ENCODE results near the gene GPC3. TPM values are rescaled to one million over a fixed set of nuclear protein-coding genes. Genes with fewer than 3 reads are reported as not detected.

GPC3 gene
- total RNA-seq, 2 donors from 2014 or later = 1.9 to 2.0 TPM

GRCh38 chrX:133987188-133987587, 1.8 kb upstream of the GPC3 start:
- peaks cover 10% of the 10 kb centered on the region for H3K27me3 ChIP-seq
- TF ChIP-seq, protein P1, sequence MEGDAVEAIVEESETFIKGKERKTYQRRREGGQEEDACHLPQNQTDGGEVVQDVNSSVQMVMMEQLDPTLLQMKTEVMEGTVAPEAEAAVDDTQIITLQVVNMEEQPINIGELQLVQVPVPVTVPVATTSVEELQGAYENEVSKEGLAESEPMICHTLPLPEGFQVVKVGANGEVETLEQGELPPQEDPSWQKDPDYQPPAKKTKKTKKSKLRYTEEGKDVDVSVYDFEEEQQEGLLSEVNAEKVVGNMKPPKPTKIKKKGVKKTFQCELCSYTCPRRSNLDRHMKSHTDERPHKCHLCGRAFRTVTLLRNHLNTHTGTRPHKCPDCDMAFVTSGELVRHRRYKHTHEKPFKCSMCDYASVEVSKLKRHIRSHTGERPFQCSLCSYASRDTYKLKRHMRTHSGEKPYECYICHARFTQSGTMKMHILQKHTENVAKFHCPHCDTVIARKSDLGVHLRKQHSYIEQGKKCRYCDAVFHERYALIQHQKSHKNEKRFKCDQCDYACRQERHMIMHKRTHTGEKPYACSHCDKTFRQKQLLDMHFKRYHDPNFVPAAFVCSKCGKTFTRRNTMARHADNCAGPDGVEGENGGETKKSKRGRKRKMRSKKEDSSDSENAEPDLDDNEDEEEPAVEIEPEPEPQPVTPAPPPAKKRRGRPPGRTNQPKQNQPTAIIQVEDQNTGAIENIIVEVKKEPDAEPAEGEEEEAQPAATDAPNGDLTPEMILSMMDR (IDR thresholded peaks at IDR 0.05) = no peak
- H3K9ac ChIP-seq (ENCODE audit: low read depth in 2 of 2, low read length in 2 of 2) = no peak overlapping the region
- intact Hi-C loops (cut with DNase I) = no loop called here
- H3K4me3 ChIP-seq = no peak overlapping the region
- H3K36me3 ChIP-seq = no peaks in the 10 kb centered on the region
- H3K27ac ChIP-seq = no peak overlapping the region
- DNase-seq = no peak
- no peaks in the 10 kb centered on the region for H3K9me3 ChIP-seq
- H3K4me1 ChIP-seq = no peaks in the 10 kb centered on the region

- Histone ChIP-seq H3K9ac (ENCODE audit: low read depth in 2 of 2, low read length in 2 of 2) (no peak overlapping the region), H3K9me3 (no peaks in the 10 kb centered on the region), H3K4me1 (no peaks in the 10 kb centered on the region), H3K27ac (no peak overlapping the region), H3K4me3 (peak overlapping the region; percentile 30), H3K27me3 (peaks cover 10% of the 10 kb centered on the region), H3K36me3 (no peaks in the 10 kb centered on the region)
- DNase-seq = no peak
- TF ChIP-seq, protein P1 (IDR thresholded peaks at IDR 0.05) = no peak
- intact Hi-C loops (cut with DNase I) = no loop called here
Observed at GRCh38 chrX:133985967-133986683, 731 bp upstream of the GPC3 start.

DNA sequence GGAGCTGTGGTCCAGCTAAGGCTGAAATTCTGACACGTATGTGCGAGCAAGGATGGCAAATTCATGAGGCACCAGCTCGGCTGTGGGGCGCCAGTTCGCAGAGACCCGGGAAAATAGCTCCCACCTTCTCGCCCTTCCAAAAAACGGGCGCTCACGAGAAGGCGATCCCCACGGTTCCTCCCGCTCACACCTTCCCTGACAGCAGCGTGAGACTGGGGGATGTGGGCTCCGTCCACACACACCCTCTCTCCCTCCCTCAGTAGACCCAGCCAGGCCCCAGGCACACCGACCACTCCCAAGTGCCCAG, 584 bp downstream of the GPC3 start:
- H3K27me3 ChIP-seq = peaks cover 10% of the 10 kb centered on the region
- H3K4me3 ChIP-seq = no peak overlapping the region
- no peak overlapping the region for H3K27ac ChIP-seq
- no peak for DNase-seq
- no peaks in the 10 kb centered on the region for H3K36me3 ChIP-seq
- no peak overlapping the region for H3K9ac ChIP-seq (ENCODE audit: low read depth in 2 of 2, low read length in 2 of 2)
- no peaks in the 10 kb centered on the region for H3K9me3 ChIP-seq
- TF ChIP-seq, protein P1 (IDR thresholded peaks at IDR 0.05) = no peak
- intact Hi-C loops (cut with DNase I) = no loop called here
- H3K4me1 ChIP-seq = no peaks in the 10 kb centered on the region

GRCh38 chrX:133983974-133984845, 1.2 kb downstream of the GPC3 start:
- no peak for DNase-seq
- Histone ChIP-seq H3K4me1 (no peaks in the 10 kb centered on the region), H3K4me3 (no peak overlapping the region), H3K27ac (no peak overlapping the region), H3K36me3 (no peaks in the 10 kb centered on the region), H3K9ac (ENCODE audit: low read depth in 2 of 2, low read length in 2 of 2) (no peak overlapping the region), H3K27me3 (peaks cover 10% of the 10 kb centered on the region), H3K9me3 (no peaks in the 10 kb centered on the region)
- intact Hi-C loops (cut with DNase I) = no loop called here
- TF ChIP-seq, protein P1 (IDR thresholded peaks at IDR 0.05) = no peak

GRCh38 chrX:133983256-133983973, 2.0 kb downstream of the GPC3 start:
- TF ChIP-seq, protein P1 (IDR thresholded peaks at IDR 0.05) = no peak
- DNase-seq = no peak
- Histone ChIP-seq H3K36me3 (no peaks in the 10 kb centered on the region), H3K4me3 (no peak overlapping the region), H3K9me3 (no peaks in the 10 kb centered on the region), H3K9ac (ENCODE audit: low read depth in 2 of 2, low read length in 2 of 2) (no peak overlapping the region), H3K27me3 (peaks cover 10% of the 10 kb centered on the region), H3K27ac (no peak overlapping the region), H3K4me1 (no peaks in the 10 kb centered on the region)
- intact Hi-C loops (cut with DNase I) = no loop called here
